ENCODE measurements around the gene TEX22.

- no peak for TF ChIP-seq FOXM1 (IDR thresholded peaks at IDR 0.05; ENCODE audit: borderline replicate concordance)
- TF ChIP-seq SP1 (IDR thresholded peaks at IDR 0.05) = no peak
- no peak for TF ChIP-seq LEF1 (IDR thresholded peaks at IDR 0.05; ENCODE audit: borderline replicate concordance)
- no peak for TF ChIP-seq L3MBTL2 (conservative IDR thresholded peaks at IDR 0.05)
- TF ChIP-seq ZNF384 (IDR thresholded peaks at IDR 0.05) = no peak
- TF ChIP-seq ARNT (IDR thresholded peaks at IDR 0.05) = no peak
- TF ChIP-seq SUZ12 (IDR thresholded peaks at IDR 0.05) = no peak
- TF ChIP-seq HDGF (IDR thresholded peaks at IDR 0.05; ENCODE audit: borderline replicate concordance) = no peak
Measured at GRCh38 chr14:105414456-105415371, 16.4 kb downstream of the TEX22 start.
